Measurements from ENCODE around the gene ARHGAP22. TPM values are rescaled to one million over a fixed set of nuclear protein-coding genes. Genes with fewer than 3 reads are reported as not detected.

Gene ARHGAP22
- total RNA-seq, 1 experiment from 2014 or later = 9.9 TPM

DNA sequence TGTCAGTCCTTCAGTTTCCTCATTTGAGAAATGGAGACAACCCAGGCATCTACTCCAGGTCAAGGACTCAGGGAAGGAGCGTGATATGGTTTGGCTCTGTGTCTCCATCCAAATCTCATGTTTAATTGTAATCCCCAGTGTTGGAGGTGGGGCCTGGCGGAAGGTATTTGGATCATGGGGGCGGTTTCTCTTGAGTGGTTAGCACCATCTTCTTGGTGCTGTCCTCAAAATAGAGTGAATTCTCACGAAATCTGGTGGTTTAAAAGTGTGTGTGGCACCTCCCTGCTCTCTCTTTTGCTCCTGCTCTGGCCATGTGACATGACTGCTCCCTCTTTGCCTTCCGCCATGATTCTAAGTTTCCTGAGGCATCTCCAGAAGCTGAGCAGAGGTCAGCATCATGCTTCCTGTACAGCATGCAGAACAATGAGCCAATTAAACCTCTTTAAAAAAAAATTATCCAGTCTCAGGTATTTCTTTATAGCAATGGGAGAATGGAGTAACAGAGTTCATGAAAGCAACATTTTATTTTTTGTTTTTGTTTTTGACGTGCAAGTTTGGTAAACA is 30.0 kb downstream of the ARHGAP22 start:
- no peaks in the 10 kb centered on the region for H4K20me1 ChIP-seq (ENCODE audit: insufficient read depth)
- H3K4me3 ChIP-seq (replicated peaks in 1 of 2; ENCODE audit: low read depth in 1 of 2, low read length in 2 of 2) = no peak overlapping the region
- no peak overlapping the region for H3K9ac ChIP-seq (ENCODE audit: low read length)
- no peak for DNase-seq (ENCODE audit: low read depth, low spot score)
- intact Hi-C loops (cut with micrococcal nuclease) = no loop called here
- H3K9me2 ChIP-seq (ENCODE audit: insufficient read depth) = no peaks in the 10 kb centered on the region
- no peaks in the 10 kb centered on the region for H3K36me3 ChIP-seq (ENCODE audit: control insufficient read depth in 1 of 2, insufficient read depth in 2 of 2, low read length in 2 of 2)
- TF ChIP-seq, protein P1, sequence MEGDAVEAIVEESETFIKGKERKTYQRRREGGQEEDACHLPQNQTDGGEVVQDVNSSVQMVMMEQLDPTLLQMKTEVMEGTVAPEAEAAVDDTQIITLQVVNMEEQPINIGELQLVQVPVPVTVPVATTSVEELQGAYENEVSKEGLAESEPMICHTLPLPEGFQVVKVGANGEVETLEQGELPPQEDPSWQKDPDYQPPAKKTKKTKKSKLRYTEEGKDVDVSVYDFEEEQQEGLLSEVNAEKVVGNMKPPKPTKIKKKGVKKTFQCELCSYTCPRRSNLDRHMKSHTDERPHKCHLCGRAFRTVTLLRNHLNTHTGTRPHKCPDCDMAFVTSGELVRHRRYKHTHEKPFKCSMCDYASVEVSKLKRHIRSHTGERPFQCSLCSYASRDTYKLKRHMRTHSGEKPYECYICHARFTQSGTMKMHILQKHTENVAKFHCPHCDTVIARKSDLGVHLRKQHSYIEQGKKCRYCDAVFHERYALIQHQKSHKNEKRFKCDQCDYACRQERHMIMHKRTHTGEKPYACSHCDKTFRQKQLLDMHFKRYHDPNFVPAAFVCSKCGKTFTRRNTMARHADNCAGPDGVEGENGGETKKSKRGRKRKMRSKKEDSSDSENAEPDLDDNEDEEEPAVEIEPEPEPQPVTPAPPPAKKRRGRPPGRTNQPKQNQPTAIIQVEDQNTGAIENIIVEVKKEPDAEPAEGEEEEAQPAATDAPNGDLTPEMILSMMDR (IDR thresholded peaks at IDR 0.05 in 2 of 3, conservative IDR thresholded peaks at IDR 0.05 in 1 of 3; ENCODE audit: borderline replicate concordance in 1 of 3, insufficient read depth in 1 of 3, low read depth in 2 of 3, low read length in 2 of 3) = no peak
- TF ChIP-seq FOSL1 (IDR thresholded peaks at IDR 0.05; ENCODE audit: low read depth) (no peak), SP1 (IDR thresholded peaks at IDR 0.05; ENCODE audit: low read depth) (no peak), POLR2AphosphoS5 (IDR thresholded peaks at IDR 0.05; ENCODE audit: low read depth, low read length) (no peak), RAD21 (IDR thresholded peaks at IDR 0.05; ENCODE audit: low read depth) (no peak), YY1 (IDR thresholded peaks at IDR 0.05; ENCODE audit: extremely low read depth, insufficient replicate concordance, low read depth, low read length) (no peak), SIN3A (IDR thresholded peaks at IDR 0.05; ENCODE audit: low read depth) (no peak), CEBPB (IDR thresholded peaks at IDR 0.05; ENCODE audit: low read depth) (no peak)
- TF ChIP-seq, protein P2, sequence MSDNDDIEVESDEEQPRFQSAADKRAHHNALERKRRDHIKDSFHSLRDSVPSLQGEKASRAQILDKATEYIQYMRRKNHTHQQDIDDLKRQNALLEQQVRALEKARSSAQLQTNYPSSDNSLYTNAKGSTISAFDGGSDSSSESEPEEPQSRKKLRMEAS (IDR thresholded peaks at IDR 0.05) = no peak
- no TSS peak for BruUV-seq (replicated peaks)
- no peaks in the 10 kb centered on the region for H3K27me3 ChIP-seq (ENCODE audit: insufficient read depth, low read length)
- no peak overlapping the region for H3K4me2 ChIP-seq (ENCODE audit: low read length)
- no peak overlapping the region for H2AFZ ChIP-seq (ENCODE audit: low read depth, low read length, poor library complexity, severe bottlenecking)
- no peaks in the 10 kb centered on the region for H3K79me2 ChIP-seq (ENCODE audit: insufficient read depth, low read length)
- no peaks in the 10 kb centered on the region for H3K9me3 ChIP-seq (ENCODE audit: control insufficient read depth in 1 of 2, insufficient read depth in 1 of 2, low read depth in 1 of 2, low read length in 2 of 2)
- CTCF ChIA-PET = no interaction called here
- ATAC-seq = no peak
- no peak overlapping the region for H3K27ac ChIP-seq (ENCODE audit: low read depth, low read length)
- RAD21 ChIA-PET (ENCODE audit: low non-redundant PET in 1 of 2, low total read pairs in 2 of 2, uncharacterized antibody in 2 of 2, unreplicated experiment in 2 of 2) = no interaction called here
- POLR2A ChIA-PET = no interaction called here
- no peaks in the 10 kb centered on the region for H3K4me1 ChIP-seq (ENCODE audit: control insufficient read depth in 1 of 2, insufficient read depth in 2 of 2, low read length in 2 of 2)

Data from HCT116 (cell line).